Parathyroid adenoma (tissue), 2 donors: ENCODE results near the gene ANKFY1.

Experiments
- H2AFZ ChIP-seq: fragments of 300-600 bp; sonication (generic); one replicate; pipeline ENCODE4 v1.7.0; 2017; ENCODE audit warnings: antibody characterized with exemption, mild to moderate bottlenecking
- H3K27ac ChIP-seq: fragments of 300-600 bp; sonication (generic); one replicate; pipeline ENCODE4 v1.7.0; 2017
- H3K27me3 ChIP-seq: fragments of 300-600 bp; sonication (generic); one replicate; pipeline ENCODE4 v1.7.0; 2017; ENCODE audit warnings: low read length; ENCODE audit not compliant: control insufficient read depth, insufficient read depth
- H3K36me3 ChIP-seq: fragments of 300-600 bp; sonication (generic); one replicate; pipeline ENCODE4 v1.7.0; 2017; ENCODE audit warnings: low read length; ENCODE audit not compliant: control insufficient read depth, insufficient read depth
- H3K4me1 ChIP-seq: fragments of 300-600 bp; sonication (generic); one replicate; pipeline ENCODE4 v1.7.0; 2017; ENCODE audit warnings: control low read depth
- H3K4me2 ChIP-seq: fragments of 300-600 bp; sonication (generic); one replicate; pipeline ENCODE4 v1.7.0; 2017; ENCODE audit warnings: low read length
- H3K4me3 ChIP-seq: fragments of 300-600 bp; sonication (generic); one replicate; pipeline ENCODE4 v1.7.0; 2017; ENCODE audit warnings: low read depth, low read length
- H3K79me2 ChIP-seq: fragments of 300-600 bp; sonication (generic); one replicate; pipeline ENCODE4 v1.7.0; 2017; ENCODE audit warnings: control low read depth
- H3K9ac ChIP-seq: fragments of 300-600 bp; sonication (generic); one replicate; pipeline ENCODE4 v1.7.0; 2017; ENCODE audit warnings: mild to moderate bottlenecking
- H3K9me3 ChIP-seq: fragments of 300-600 bp; sonication (generic); one replicate; pipeline ENCODE4 v1.7.0; 2017; ENCODE audit warnings: low read length; ENCODE audit not compliant: control insufficient read depth
- CTCF ChIP-seq: fragments of 300-600 bp; sonication (generic); IDR thresholded peaks from one replicate; pipeline ENCODE4 v1.7.0; 2017; ENCODE audit warnings: antibody characterized with exemption, mild to moderate bottlenecking
- donor health status: primary hyperparathyroidism.

ANKFY1 gene

GRCh38 chr17:4233668-4234258 lies 30.0 kb downstream of the ANKFY1 start:
- TF ChIP-seq CTCF: no peak
- H3K9me3 ChIP-seq: no peaks in the 10 kb centered on the region
- H3K27ac ChIP-seq: no peak overlapping the region
- no peaks in the 10 kb centered on the region for H3K36me3 ChIP-seq
- no peaks in the 10 kb centered on the region for H3K27me3 ChIP-seq
- H2AFZ ChIP-seq: no peak overlapping the region
- no peak overlapping the region for H3K4me2 ChIP-seq
- no peaks in the 10 kb centered on the region for H3K79me2 ChIP-seq
- H3K4me1 ChIP-seq: no peaks in the 10 kb centered on the region
- H3K9ac ChIP-seq: no peak overlapping the region
- no peak overlapping the region for H3K4me3 ChIP-seq

- H3K27me3 ChIP-seq: no peaks in the 10 kb centered on the region
- H3K27ac ChIP-seq: no peak overlapping the region
- no peaks in the 10 kb centered on the region for H3K4me1 ChIP-seq
- H2AFZ ChIP-seq: no peak overlapping the region
- H3K79me2 ChIP-seq: no peaks in the 10 kb centered on the region
- H3K4me2 ChIP-seq: no peak overlapping the region
- H3K9ac ChIP-seq: no peak overlapping the region
- H3K4me3 ChIP-seq: no peak overlapping the region
- TF ChIP-seq CTCF: no peak
- H3K36me3 ChIP-seq: no peaks in the 10 kb centered on the region
- no peaks in the 10 kb centered on the region for H3K9me3 ChIP-seq
These were observed 31.5 kb downstream of the ANKFY1 start for GRCh38 chr17:4232168-4232813.

GRCh38 chr17:4229627-4230541 lies 33.9 kb downstream of the ANKFY1 start:
- Histone ChIP-seq H2AFZ (no peak overlapping the region), H3K9me3 (no peaks in the 10 kb centered on the region), H3K4me2 (no peak overlapping the region), H3K36me3 (no peaks in the 10 kb centered on the region), H3K4me1 (no peaks in the 10 kb centered on the region), H3K4me3 (no peak overlapping the region), H3K9ac (no peak overlapping the region), H3K79me2 (no peaks in the 10 kb centered on the region), H3K27me3 (no peaks in the 10 kb centered on the region), H3K27ac (no peak overlapping the region)
- TF ChIP-seq CTCF: no peak

- TF ChIP-seq CTCF: no peak
- no peaks in the 10 kb centered on the region for H3K4me1 ChIP-seq
- H2AFZ ChIP-seq: no peak overlapping the region
- H3K36me3 ChIP-seq: no peaks in the 10 kb centered on the region
- H3K9ac ChIP-seq: no peak overlapping the region
- no peaks in the 10 kb centered on the region for H3K79me2 ChIP-seq
- no peaks in the 10 kb centered on the region for H3K9me3 ChIP-seq
- no peak overlapping the region for H3K4me3 ChIP-seq
- H3K27me3 ChIP-seq: no peaks in the 10 kb centered on the region
- H3K4me2 ChIP-seq: no peak overlapping the region
- no peak overlapping the region for H3K27ac ChIP-seq
These were observed 41.7 kb downstream of the ANKFY1 start for GRCh38 chr17:4221899-4222659.
